SK-N-SH (cell line): ENCODE results near the gene GALNT16. TPM values are rescaled to one million over a fixed set of nuclear protein-coding genes. Genes with fewer than 3 reads are reported as not detected.

Source experiments
- CTCF ChIA-PET: fragments of 300-600, 350-600 bp; formaldehyde crosslinking; extraction: SDS; loops from one replicate; lab custom pipeline; 2021; lab: Yijun Ruan, JAX
- POLR2A ChIA-PET: fragments of 350-600 bp; sonication (Branson Sonifier 250); formaldehyde crosslinking; extraction: SDS; loops from one replicate; lab custom pipeline; 2020; ENCODE audit warnings: antibody characterized with exemption, inconsistent platforms; lab: Yijun Ruan, JAX
- DNase-seq: peaks from one replicate; pipeline ENCODE4 v3.0.0; 2012
- H2AFZ ChIP-seq: fragments of 200-600 bp; sonication (generic); 2 replicates; pipeline ENCODE4 v1.8.1; 2016; ENCODE audit warnings: antibody characterized with exemption, mild to moderate bottlenecking, low read depth
- H3F3A ChIP-seq: fragments of 200-600 bp; sonication (generic); replicated peaks from 2 replicates; pipeline ENCODE3; 2016; ENCODE audit warnings: antibody characterized with exemption, mild to moderate bottlenecking; ENCODE audit not compliant: insufficient read depth
- H3K27ac ChIP-seq, 2 experiments: fragments of 200-500 bp in 1 of 2; fragments of 200-600 bp in 1 of 2; sonication (Bioruptor generic) in 1 of 2; sonication (generic), shearing (Covaris generic) in 1 of 2; 2 replicates each; pipeline versions ENCODE4 v1.5.1 to v1.6.1; 2014 to 2016; ENCODE audit warnings: low read depth in 2 of 2, inconsistent platforms in 1 of 2, low read length in 1 of 2, mild to moderate bottlenecking in 1 of 2, mixed read lengths in 1 of 2
- H3K27me3 ChIP-seq: fragments of 200-600 bp; sonication (generic), shearing (Covaris generic); 2 replicates; pipeline ENCODE4 v1.6.1; 2016; ENCODE audit warnings: mixed run types; ENCODE audit not compliant: insufficient read depth
- H3K36me3 ChIP-seq, 2 experiments: fragments of 200-500 bp in 1 of 2; fragments of 200-600 bp in 1 of 2; sonication (Bioruptor generic) in 1 of 2; sonication (generic) in 1 of 2; replicated peaks in 1 of 2; 2 replicates each; pipeline versions ENCODE3 to v1.5.1; 2014 to 2016; ENCODE audit warnings: low read length in 1 of 2, mild to moderate bottlenecking in 1 of 2; ENCODE audit not compliant: insufficient read depth in 2 of 2, control insufficient read depth in 1 of 2
- H3K4me1 ChIP-seq, 2 experiments: fragments of 200-500 bp in 1 of 2; fragments of 200-600 bp in 1 of 2; sonication (Bioruptor generic) in 1 of 2; sonication (generic), shearing (Covaris generic) in 1 of 2; 2 replicates each; pipeline versions ENCODE4 v1.5.1 to v1.6.1; 2014 to 2016; ENCODE audit warnings: low read depth in 1 of 2, low read length in 1 of 2, mixed run types in 1 of 2; ENCODE audit not compliant: insufficient read depth in 2 of 2, control insufficient read depth in 1 of 2
- H3K4me2 ChIP-seq: fragments of 200-600 bp; sonication (generic), shearing (Covaris generic); 2 replicates; pipeline ENCODE4 v1.6.1; 2017; ENCODE audit warnings: mixed run types
- H3K4me3 ChIP-seq, 2 experiments: fragments of 200-500 bp in 1 of 2; fragments of 200-600 bp in 1 of 2; sonication (Bioruptor generic) in 1 of 2; sonication (generic), shearing (Covaris generic) in 1 of 2; 2 replicates each; pipeline versions ENCODE4 v1.5.1 to v1.8.1; 2014 to 2016; ENCODE audit warnings: low read depth in 2 of 2, inconsistent platforms in 1 of 2, low read length in 1 of 2, mild to moderate bottlenecking in 1 of 2, mixed read lengths in 1 of 2, moderate library complexity in 1 of 2
- H3K79me2 ChIP-seq: fragments of 200-600 bp; sonication (generic); 2 replicates; pipeline ENCODE4 v1.8.1; 2017; ENCODE audit warnings: mild to moderate bottlenecking; ENCODE audit not compliant: insufficient read depth
- H3K9ac ChIP-seq: fragments of 200-600 bp; sonication (generic); 2 replicates; pipeline ENCODE4 v1.6.1; 2017; ENCODE audit warnings: mixed run types
- H3K9me2 ChIP-seq: fragments of 200-600 bp; sonication (generic); 2 replicates; pipeline ENCODE4 v1.6.1; 2017; ENCODE audit warnings: mixed run types
- H3K9me3 ChIP-seq: fragments of 200-600 bp; sonication (generic); 2 replicates; pipeline ENCODE4 v1.6.1; 2017; ENCODE audit warnings: mixed run types, mild to moderate bottlenecking, moderate library complexity
- H4K20me1 ChIP-seq: fragments of 200-600 bp; sonication (generic); 2 replicates; pipeline ENCODE4 v1.6.1; 2017; ENCODE audit warnings: mild to moderate bottlenecking, mixed run types; ENCODE audit not compliant: insufficient read depth
- ELF1 ChIP-seq: IDR thresholded peaks from 2 replicates; pipeline ENCODE4 v1.4.0; 2012
- EP300 ChIP-seq, 2 experiments: IDR thresholded peaks; 2 replicates each; pipeline versions ENCODE4 v1.4.0 to v1.6.1; 2012; ENCODE audit warnings: borderline replicate concordance in 1 of 2, low read depth in 1 of 2, low read length in 1 of 2
- FOSL2 ChIP-seq: IDR thresholded peaks from 2 replicates; pipeline ENCODE4 v1.4.0; 2012; ENCODE audit warnings: low read depth, mild to moderate bottlenecking, moderate library complexity, borderline replicate concordance
- FOXJ3 ChIP-seq: sonication (generic); formaldehyde crosslinking; IDR thresholded peaks from 2 replicates; pipeline ENCODE4 v1.5.1; 2020; ENCODE audit warnings: mild to moderate bottlenecking, missing genetic modification reagents
- FOXM1 ChIP-seq: IDR thresholded peaks from 2 replicates; pipeline ENCODE4 v1.4.0; 2012; ENCODE audit warnings: low read depth, mild to moderate bottlenecking
- JUND ChIP-seq: IDR thresholded peaks from 2 replicates; pipeline ENCODE4 v1.4.0; 2012
- MAX ChIP-seq: IDR thresholded peaks from 2 replicates; pipeline ENCODE4 v1.4.0; 2012; ENCODE audit warnings: low read depth
- MEF2A ChIP-seq: IDR thresholded peaks from 2 replicates; pipeline ENCODE4 v1.4.0; 2012; ENCODE audit warnings: low read depth, borderline replicate concordance
- NFIC ChIP-seq: IDR thresholded peaks from 2 replicates; pipeline ENCODE4 v1.4.0; 2012; ENCODE audit warnings: borderline replicate concordance
- NRF1 ChIP-seq: IDR thresholded peaks from 2 replicates; pipeline ENCODE4 v1.6.1; 2012; ENCODE audit warnings: low read depth, mild to moderate bottlenecking, low read length
- POLR2AphosphoS5 ChIP-seq: IDR thresholded peaks from 2 replicates; pipeline ENCODE4 v1.6.1; 2012; ENCODE audit warnings: low read depth, low read length
- RAD21 ChIP-seq: IDR thresholded peaks from 2 replicates; pipeline ENCODE4 v1.6.1; 2012; ENCODE audit warnings: mild to moderate bottlenecking, low read length
- RCOR1 ChIP-seq: fragments of 150-350 bp; IDR thresholded peaks from 2 replicates; pipeline ENCODE4 v1.6.1; 2017; ENCODE audit warnings: antibody characterized with exemption, low read length
- REST ChIP-seq: IDR thresholded peaks from 2 replicates; pipeline ENCODE4 v1.6.1; 2012; ENCODE audit warnings: mild to moderate bottlenecking, low read depth, low read length, moderate library complexity
- RFX5 ChIP-seq: IDR thresholded peaks from 2 replicates; pipeline ENCODE4 v1.6.1; 2012; ENCODE audit warnings: mild to moderate bottlenecking, improper control_type of control experiment, low read length
- RXRA ChIP-seq: IDR thresholded peaks from 2 replicates; pipeline ENCODE4 v1.4.0; 2012; ENCODE audit warnings: low read depth, mild to moderate bottlenecking, borderline replicate concordance
- SIN3A ChIP-seq: IDR thresholded peaks from 2 replicates; pipeline ENCODE4 v1.6.1; 2012; ENCODE audit warnings: low read depth, mild to moderate bottlenecking, low read length, moderate library complexity, borderline replicate concordance
- TAF1 ChIP-seq: IDR thresholded peaks from 2 replicates; pipeline ENCODE4 v1.6.1; 2012; ENCODE audit warnings: low read depth, mild to moderate bottlenecking, low read length, moderate library complexity, borderline replicate concordance
- TCF12 ChIP-seq: IDR thresholded peaks from 2 replicates; pipeline ENCODE4 v1.4.0; 2012
- TEAD4 ChIP-seq: IDR thresholded peaks from 2 replicates; pipeline ENCODE4 v1.4.0; 2012; ENCODE audit warnings: mild to moderate bottlenecking, borderline replicate concordance; ENCODE audit not compliant: insufficient read depth
- USF1 ChIP-seq: IDR thresholded peaks from 2 replicates; pipeline ENCODE4 v1.4.0; 2012; ENCODE audit warnings: low read depth, borderline replicate concordance
- WGBS: methylation state at CpG from one replicate; pipeline ENCODE4 v1.1.6; 2017; ENCODE audit warnings: low lambda C conversion rate; 5-methylcytosine and 5-hydroxymethylcytosine counted together
- polyA plus RNA-seq, 3 experiments: library from polyadenylated mRNA; depleted of rRNA; stranded (reverse); fragments of >200 nt; gene quantifications; 2 replicates each; pipeline ENCODE4 v1.2.3, GENCODE V29; 2012
- TF ChIP-seq, protein P1 (sequence below): fragments of 150-350 bp; IDR thresholded peaks from 2 replicates; pipeline ENCODE4 v1.6.1; 2017; ENCODE audit warnings: antibody characterized with exemption, low read length, low read depth, borderline replicate concordance
- TF ChIP-seq, protein P2 (sequence below): fragments of 200-600 bp; sonication (generic); IDR thresholded peaks from 2 replicates; pipeline ENCODE4 v1.6.1; 2017; ENCODE audit warnings: antibody characterized with exemption, mild to moderate bottlenecking, moderate library complexity
- TF ChIP-seq, protein P3 (sequence below): IDR thresholded peaks from 2 replicates; pipeline ENCODE4; 2012

Gene GALNT16
- polyA plus RNA-seq, 1 of the 3 experiments (the other 2 are of a cell fraction), result 17.0 TPM

- TF ChIP-seq TAF1 (no peak), ELF1 (no peak), NFIC (no peak)
Measured at GRCh38 chr14:69355154-69355597, 95.2 kb downstream of the GALNT16 start (continued).

DNA sequence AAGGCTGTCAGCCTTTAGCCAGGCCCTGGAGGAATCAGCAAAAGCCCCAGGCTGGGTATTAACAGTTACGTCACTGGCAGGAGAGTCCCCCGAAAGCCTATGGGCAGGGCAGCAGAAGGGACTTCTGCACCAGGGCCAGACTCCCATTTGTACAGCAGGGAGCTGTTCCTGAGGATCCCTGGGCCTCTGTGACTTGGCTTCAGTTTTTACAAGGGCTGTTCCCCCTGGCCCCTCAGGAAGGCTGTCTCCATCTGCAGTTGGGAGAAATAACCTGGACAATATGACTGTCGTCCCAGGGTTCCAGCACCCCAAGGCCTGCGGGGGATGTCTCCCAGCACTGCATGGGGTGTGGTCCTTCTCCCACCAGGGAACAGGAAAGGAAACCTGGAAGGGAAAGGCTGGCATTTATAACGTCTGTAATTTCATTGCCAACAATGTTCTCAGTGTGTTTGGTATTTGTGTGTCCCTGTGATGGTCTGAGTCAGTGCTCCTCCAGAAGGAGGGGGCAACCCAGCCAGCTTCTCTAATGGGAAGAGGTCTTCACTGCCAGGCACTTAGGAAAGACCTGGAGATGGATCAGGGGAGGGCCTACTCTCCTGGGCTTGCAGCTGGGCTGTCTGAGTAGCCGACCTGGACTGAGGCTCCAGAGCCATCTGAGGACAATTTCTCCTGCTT is 95.8 kb downstream of the GALNT16 start:
- H3K79me2 ChIP-seq, result no peaks in the 10 kb centered on the region
- peaks cover 0 to 3% of the 10 kb centered on the region in 2 experiments for H3K36me3 ChIP-seq
- H3K9me2 ChIP-seq, result no peaks in the 10 kb centered on the region
- H3K27ac ChIP-seq, result peak overlapping the region in 1 of 2 experiments; percentile 56; a peak in 1 of 4 replicates
- peak overlapping the region; percentile 44; the same call in 1 of the 2 replicates for H2AFZ ChIP-seq
- WGBS, result 68% methylated on average over 5 of the region's 6 CpGs
- no peak overlapping the region for H3K4me3 ChIP-seq
- H3K9me3 ChIP-seq, result no peaks in the 10 kb centered on the region
- H3K4me2 ChIP-seq, result peak overlapping the region; percentile 55; the same call in 1 of the 2 replicates
- ChIA-PET POLR2A (no interaction called here), CTCF (interaction anchor here (0.6 to 0.7 kb wide), 2 partner anchors 13 to 122 kb away, joined by 3 to 4 read pairs; no protein-coding TSS in a partner anchor)
- H3K9ac ChIP-seq, result peak overlapping the region; percentile 32; the same call in 1 of the 2 replicates
- DNase-seq, result no peak
- H4K20me1 ChIP-seq, result no peaks in the 10 kb centered on the region
- H3K27me3 ChIP-seq, result no peaks in the 10 kb centered on the region
- H3K4me1 ChIP-seq, result peaks cover 3 to 4% of the 10 kb centered on the region in 2 experiments; a peak in 2 of 4 replicates
- no peaks in the 10 kb centered on the region for H3F3A ChIP-seq
- TF ChIP-seq FOXM1 (no peak), USF1 (no peak), REST (no peak), EP300 (IDR thresholded peaks at IDR 0.05; ENCODE audit: borderline replicate concordance in 1 of 2, low read depth in 1 of 2, low read length in 1 of 2) (no peak), NRF1 (no peak), TCF12 (peak; percentile 68), RFX5 (no peak), RCOR1 (no peak), MAX (no peak), RXRA (no peak), RAD21 (no peak), POLR2AphosphoS5 (no peak), TEAD4 (0 out of 2 replicates have a peak, but pooled peaks have one; percentile 32), MEF2A (no peak), FOSL2 (peak; percentile 69), FOXJ3 (CRISPR knock-in tag) (no peak), TAF1 (no peak), JUND (peak; percentile 51), SIN3A (no peak)
- TF ChIP-seq, protein P1, sequence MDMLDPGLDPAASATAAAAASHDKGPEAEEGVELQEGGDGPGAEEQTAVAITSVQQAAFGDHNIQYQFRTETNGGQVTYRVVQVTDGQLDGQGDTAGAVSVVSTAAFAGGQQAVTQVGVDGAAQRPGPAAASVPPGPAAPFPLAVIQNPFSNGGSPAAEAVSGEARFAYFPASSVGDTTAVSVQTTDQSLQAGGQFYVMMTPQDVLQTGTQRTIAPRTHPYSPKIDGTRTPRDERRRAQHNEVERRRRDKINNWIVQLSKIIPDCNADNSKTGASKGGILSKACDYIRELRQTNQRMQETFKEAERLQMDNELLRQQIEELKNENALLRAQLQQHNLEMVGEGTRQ, result no peak
- TF ChIP-seq, protein P2, sequence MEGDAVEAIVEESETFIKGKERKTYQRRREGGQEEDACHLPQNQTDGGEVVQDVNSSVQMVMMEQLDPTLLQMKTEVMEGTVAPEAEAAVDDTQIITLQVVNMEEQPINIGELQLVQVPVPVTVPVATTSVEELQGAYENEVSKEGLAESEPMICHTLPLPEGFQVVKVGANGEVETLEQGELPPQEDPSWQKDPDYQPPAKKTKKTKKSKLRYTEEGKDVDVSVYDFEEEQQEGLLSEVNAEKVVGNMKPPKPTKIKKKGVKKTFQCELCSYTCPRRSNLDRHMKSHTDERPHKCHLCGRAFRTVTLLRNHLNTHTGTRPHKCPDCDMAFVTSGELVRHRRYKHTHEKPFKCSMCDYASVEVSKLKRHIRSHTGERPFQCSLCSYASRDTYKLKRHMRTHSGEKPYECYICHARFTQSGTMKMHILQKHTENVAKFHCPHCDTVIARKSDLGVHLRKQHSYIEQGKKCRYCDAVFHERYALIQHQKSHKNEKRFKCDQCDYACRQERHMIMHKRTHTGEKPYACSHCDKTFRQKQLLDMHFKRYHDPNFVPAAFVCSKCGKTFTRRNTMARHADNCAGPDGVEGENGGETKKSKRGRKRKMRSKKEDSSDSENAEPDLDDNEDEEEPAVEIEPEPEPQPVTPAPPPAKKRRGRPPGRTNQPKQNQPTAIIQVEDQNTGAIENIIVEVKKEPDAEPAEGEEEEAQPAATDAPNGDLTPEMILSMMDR, result no peak
- TF ChIP-seq, protein P3, sequence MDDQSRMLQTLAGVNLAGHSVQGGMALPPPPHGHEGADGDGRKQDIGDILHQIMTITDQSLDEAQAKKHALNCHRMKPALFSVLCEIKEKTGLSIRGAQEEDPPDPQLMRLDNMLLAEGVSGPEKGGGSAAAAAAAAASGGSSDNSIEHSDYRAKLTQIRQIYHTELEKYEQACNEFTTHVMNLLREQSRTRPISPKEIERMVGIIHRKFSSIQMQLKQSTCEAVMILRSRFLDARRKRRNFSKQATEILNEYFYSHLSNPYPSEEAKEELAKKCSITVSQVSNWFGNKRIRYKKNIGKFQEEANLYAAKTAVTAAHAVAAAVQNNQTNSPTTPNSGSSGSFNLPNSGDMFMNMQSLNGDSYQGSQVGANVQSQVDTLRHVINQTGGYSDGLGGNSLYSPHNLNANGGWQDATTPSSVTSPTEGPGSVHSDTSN, result peak; percentile 20; the same call in 1 of the 2 replicates
